BLaER1 (cell line): ENCODE measurements around the gene TBC1D21.

Experiments
- H3K27ac ChIP-seq: shearing (Covaris generic); formaldehyde crosslinking; 2 replicates; pipeline ENCODE4 v1.8.1; 2022
- H3K27me3 ChIP-seq: shearing (Covaris generic); formaldehyde crosslinking; 2 replicates; pipeline ENCODE4 v1.8.1; 2022
- H3K36me3 ChIP-seq: shearing (Covaris generic); formaldehyde crosslinking; 2 replicates; pipeline ENCODE4 v1.8.1; 2022
- H3K4me1 ChIP-seq: shearing (Covaris generic); formaldehyde crosslinking; 2 replicates; pipeline ENCODE4 v1.8.1; 2022
- H3K4me2 ChIP-seq: shearing (Covaris generic); formaldehyde crosslinking; 2 replicates; pipeline ENCODE4 v1.8.1; 2022
- H3K4me3 ChIP-seq: shearing (Covaris generic); formaldehyde crosslinking; 2 replicates; pipeline ENCODE4 v1.8.1; 2022
- H3K9ac ChIP-seq: shearing (Covaris generic); formaldehyde crosslinking; 2 replicates; pipeline ENCODE4 v1.8.1; 2022
- H3K9me3 ChIP-seq: shearing (Covaris generic); formaldehyde crosslinking; 2 replicates; pipeline ENCODE4 v1.8.1; 2022
- H4K20me1 ChIP-seq: shearing (Covaris generic); formaldehyde crosslinking; 2 replicates; pipeline ENCODE4 v1.8.1; 2022
- Cebpa-rat ChIP-seq: shearing (Covaris generic); IDR thresholded peaks from 2 replicates; pipeline ENCODE4 v1.8.1; 2022

TBC1D21 gene

GRCh38 chr15:73870700-73871408 is 2.5 kb upstream of the TBC1D21 start:
- Histone ChIP-seq H3K4me3 (no peak overlapping the region), H3K36me3 (no peaks in the 10 kb centered on the region), H3K9ac (no peak overlapping the region), H3K27me3 (no peaks in the 10 kb centered on the region), H3K4me1 (peaks cover 27% of the 10 kb centered on the region), H3K9me3 (no peaks in the 10 kb centered on the region), H3K4me2 (no peak overlapping the region), H4K20me1 (no peaks in the 10 kb centered on the region), H3K27ac (no peak overlapping the region)
- no peak for TF ChIP-seq Cebpa-rat

- Histone ChIP-seq H3K4me1 (peaks cover 15% of the 10 kb centered on the region), H3K4me3 (no peak overlapping the region), H3K9me3 (no peaks in the 10 kb centered on the region), H4K20me1 (no peaks in the 10 kb centered on the region), H3K9ac (no peak overlapping the region), H3K27ac (no peak overlapping the region), H3K4me2 (no peak overlapping the region), H3K27me3 (no peaks in the 10 kb centered on the region), H3K36me3 (no peaks in the 10 kb centered on the region)
- no peak for TF ChIP-seq Cebpa-rat
These were observed 1.0 kb upstream of the TBC1D21 start for GRCh38 chr15:73872346-73872745.

GRCh38 chr15:73873889-73874511 is 636 bp downstream of the TBC1D21 start:
- Histone ChIP-seq H3K4me2 (no peak overlapping the region), H3K9me3 (no peaks in the 10 kb centered on the region), H3K4me1 (peaks cover 15% of the 10 kb centered on the region), H3K27me3 (no peaks in the 10 kb centered on the region), H3K4me3 (no peak overlapping the region), H3K9ac (no peak overlapping the region), H3K27ac (no peak overlapping the region), H3K36me3 (no peaks in the 10 kb centered on the region), H4K20me1 (no peaks in the 10 kb centered on the region)
- no peak for TF ChIP-seq Cebpa-rat

- Histone ChIP-seq H3K27me3 (no peaks in the 10 kb centered on the region), H3K27ac (no peak overlapping the region), H3K4me2 (no peak overlapping the region), H3K4me1 (no peaks in the 10 kb centered on the region), H3K9ac (no peak overlapping the region), H4K20me1 (no peaks in the 10 kb centered on the region), H3K4me3 (no peak overlapping the region), H3K9me3 (no peaks in the 10 kb centered on the region), H3K36me3 (no peaks in the 10 kb centered on the region)
- no peak for TF ChIP-seq Cebpa-rat
These were observed 6.1 kb downstream of the TBC1D21 start for GRCh38 chr15:73879426-73879825.

- no peak overlapping the region for H3K4me3 ChIP-seq
- H3K4me2 ChIP-seq, result no peak overlapping the region
- no peaks in the 10 kb centered on the region for H3K4me1 ChIP-seq
- H4K20me1 ChIP-seq, result no peaks in the 10 kb centered on the region
- H3K27ac ChIP-seq, result no peak overlapping the region
- H3K9ac ChIP-seq, result no peak overlapping the region
- no peaks in the 10 kb centered on the region for H3K36me3 ChIP-seq
- no peak for TF ChIP-seq Cebpa-rat
- no peaks in the 10 kb centered on the region for H3K9me3 ChIP-seq
- no peaks in the 10 kb centered on the region for H3K27me3 ChIP-seq
These were observed 8.4 kb downstream of the TBC1D21 start for GRCh38 chr15:73881579-73882320.

GRCh38 chr15:73882761-73883419 is 9.5 kb downstream of the TBC1D21 start:
- Histone ChIP-seq H3K9ac (no peak overlapping the region), H3K27me3 (no peaks in the 10 kb centered on the region), H3K36me3 (no peaks in the 10 kb centered on the region), H3K4me3 (no peak overlapping the region), H3K27ac (no peak overlapping the region), H3K9me3 (no peaks in the 10 kb centered on the region), H3K4me2 (no peak overlapping the region), H3K4me1 (no peaks in the 10 kb centered on the region), H4K20me1 (no peaks in the 10 kb centered on the region)
- TF ChIP-seq Cebpa-rat, result no peak

GRCh38 chr15:73884159-73884558 is 10.8 kb downstream of the TBC1D21 start:
- no peak for TF ChIP-seq Cebpa-rat
- H3K36me3 ChIP-seq, result no peaks in the 10 kb centered on the region
- no peak overlapping the region for H3K4me3 ChIP-seq
- no peaks in the 10 kb centered on the region for H3K4me1 ChIP-seq
- H3K27me3 ChIP-seq, result no peaks in the 10 kb centered on the region
- H3K4me2 ChIP-seq, result no peak overlapping the region
- H3K27ac ChIP-seq, result no peak overlapping the region
- H3K9ac ChIP-seq, result no peak overlapping the region
- H4K20me1 ChIP-seq, result no peaks in the 10 kb centered on the region
- no peaks in the 10 kb centered on the region for H3K9me3 ChIP-seq

GRCh38 chr15:73885954-73886700 is 12.8 kb downstream of the TBC1D21 start:
- Histone ChIP-seq H3K9me3 (no peaks in the 10 kb centered on the region), H3K4me2 (no peak overlapping the region), H3K27me3 (no peaks in the 10 kb centered on the region), H3K9ac (no peak overlapping the region), H3K4me1 (no peaks in the 10 kb centered on the region), H3K4me3 (no peak overlapping the region), H4K20me1 (no peaks in the 10 kb centered on the region), H3K27ac (no peak overlapping the region), H3K36me3 (no peaks in the 10 kb centered on the region)
- TF ChIP-seq Cebpa-rat, result no peak

GRCh38 chr15:73886717-73887345 is 13.5 kb downstream of the TBC1D21 start:
- no peaks in the 10 kb centered on the region for H3K36me3 ChIP-seq
- H3K9me3 ChIP-seq, result peaks cover 6% of the 10 kb centered on the region
- H3K4me2 ChIP-seq, result no peak overlapping the region
- no peaks in the 10 kb centered on the region for H3K27me3 ChIP-seq
- TF ChIP-seq Cebpa-rat, result no peak
- H3K27ac ChIP-seq, result no peak overlapping the region
- H3K4me3 ChIP-seq, result no peak overlapping the region
- no peaks in the 10 kb centered on the region for H4K20me1 ChIP-seq
- no peaks in the 10 kb centered on the region for H3K4me1 ChIP-seq
- H3K9ac ChIP-seq, result no peak overlapping the region
